ENCODE data around the gene ARMC9.
A peak's percentile ranks its signal among the peaks of the same experiment; 100 is the strongest.

- TF ChIP-seq CTCF (IDR thresholded peaks at IDR 0.05), result peak in 2 of 12 donors; percentile 8 to 9
- TF ChIP-seq POLR2A (IDR thresholded peaks at IDR 0.05), result no peak
Observed at GRCh38 chr2:231190531-231191197, 7.8 kb upstream of the ARMC9 start.

All from heart left ventricle (tissue), 13 donors.